ENCODE measurements around the gene HBZ. TPM values are rescaled to one million over a fixed set of nuclear protein-coding genes. Genes with fewer than 3 reads are reported as not detected.

Gene HBZ
- total RNA-seq, 1 experiment from 2014 or later, result 1.1 TPM

DNA sequence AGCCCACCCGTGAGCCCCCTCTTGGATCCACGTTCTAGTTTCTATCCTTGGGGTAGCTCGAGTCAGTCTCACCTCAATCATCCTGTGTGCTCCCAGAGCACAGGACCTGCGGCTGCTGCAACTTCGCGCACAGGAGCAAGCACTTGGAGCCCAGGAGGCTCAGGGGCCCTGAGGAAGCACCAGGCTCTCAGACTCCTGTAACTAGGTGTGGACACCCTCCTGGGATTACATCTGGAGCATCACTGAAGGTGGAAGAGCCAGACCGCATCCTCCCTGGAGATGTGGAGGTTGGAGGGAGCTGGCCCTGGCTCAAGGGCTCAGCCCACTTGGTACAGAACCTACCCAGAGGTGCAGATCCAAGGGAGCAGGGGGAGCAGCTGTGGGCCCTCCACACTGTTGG lies 30.6 kb downstream of the HBZ start:
- ATAC-seq (no peak), DNase-seq (ENCODE audit: low read depth, low spot score) (no peak)
- H3K4me1 ChIP-seq (ENCODE audit: control insufficient read depth, insufficient read depth, low read length), result peaks cover 2% of the 10 kb centered on the region; the same call in 1 of the 2 replicates
- H3K4me3 ChIP-seq (ENCODE audit: low read depth in 2 of 2, low read length in 2 of 2), result no peak overlapping the region
- ChIA-PET POLR2A (no interaction called here), CTCF (interaction anchor here (0.6 to 0.7 kb wide), 3 partner anchors 40 to 170 kb away, joined by 3 to 9 read pairs (median 7); partner anchors contain the start of gene AXIN1)
- no peaks in the 10 kb centered on the region for H3K36me3 ChIP-seq (ENCODE audit: control insufficient read depth, insufficient read depth, low read length)
- TF ChIP-seq TCF7L2 (IDR thresholded peaks at IDR 0.05; ENCODE audit: low read depth, low read length) (no peak), POLR2AphosphoS5 (IDR thresholded peaks at IDR 0.05; ENCODE audit: low read depth, low read length) (no peak), SIN3A (IDR thresholded peaks at IDR 0.05; ENCODE audit: borderline replicate concordance, insufficient read depth, low read depth, low read length) (no peak), REST (IDR thresholded peaks at IDR 0.05; ENCODE audit: insufficient read depth in 1 of 2, low read depth in 2 of 2, low read length in 1 of 2) (no peak), CTCF (IDR thresholded peaks at IDR 0.05) (no peak)
- TSS peak; percentile 91 for BruUV-seq (replicated peaks)
- no peak overlapping the region for H3K27ac ChIP-seq (ENCODE audit: low read length)
- in situ Hi-C loops (cut with HindIII; ENCODE audit: low pct_unique_long_range_greater_than_20kb, low sequenced_read_pairs), result no loop called here
- H3K9me3 ChIP-seq (ENCODE audit: control insufficient read depth, insufficient read depth, low read depth, low read length), result no peaks in the 10 kb centered on the region
- no peaks in the 10 kb centered on the region for H3K27me3 ChIP-seq (ENCODE audit: control insufficient read depth, insufficient read depth, low read length)
- intact Hi-C loops (cut with micrococcal nuclease; ENCODE audit: unreplicated experiment), result no loop called here

- CTCF ChIA-PET, result no interaction called here
Measured at GRCh38 chr16:185213-185612, 32.8 kb downstream of the HBZ start.

More at GRCh38 chr16:185213-185612, 32.8 kb downstream of the HBZ start:
- H3K4me3 ChIP-seq (ENCODE audit: low read depth in 2 of 2, low read length in 2 of 2), result no peak overlapping the region
- no TSS peak for BruUV-seq (replicated peaks)
- H3K36me3 ChIP-seq (ENCODE audit: control insufficient read depth, insufficient read depth, low read length), result peaks cover 7% of the 10 kb centered on the region
- in situ Hi-C loops (cut with HindIII; ENCODE audit: low pct_unique_long_range_greater_than_20kb, low sequenced_read_pairs), result no loop called here
- H3K9me3 ChIP-seq (ENCODE audit: control insufficient read depth, insufficient read depth, low read depth, low read length), result no peaks in the 10 kb centered on the region
- H3K27ac ChIP-seq (ENCODE audit: low read length), result no peak overlapping the region
- intact Hi-C loops (cut with micrococcal nuclease; ENCODE audit: unreplicated experiment), result no loop called here
- POLR2A ChIA-PET, result no interaction called here
- TF ChIP-seq TCF7L2 (IDR thresholded peaks at IDR 0.05; ENCODE audit: low read depth, low read length) (no peak), SIN3A (IDR thresholded peaks at IDR 0.05; ENCODE audit: borderline replicate concordance, insufficient read depth, low read depth, low read length) (no peak), CTCF (IDR thresholded peaks at IDR 0.05) (no peak)
- DNase-seq (ENCODE audit: low read depth, low spot score) (no peak), ATAC-seq (no peak)
- H3K27me3 ChIP-seq (ENCODE audit: control insufficient read depth, insufficient read depth, low read length), result no peaks in the 10 kb centered on the region
- no peaks in the 10 kb centered on the region; the same call in 1 of the 2 replicates for H3K4me1 ChIP-seq (ENCODE audit: control insufficient read depth, insufficient read depth, low read length)

All from Panc1 (cell line).